Hematopoietic multipotent progenitor cell (in vitro differentiated cells): Measurements from ENCODE around the gene ASIC3. TPM values are rescaled to one million over a fixed set of nuclear protein-coding genes. Genes with fewer than 3 reads are reported as not detected.
"Not testable (repeated sequence)": the region's sequence is repeated elsewhere in the genome, so short reads cannot be mapped to it uniquely, and the experiment has no call there.

Experiments
- DNase-seq, 3 donors: peaks; one replicate each; pipeline ENCODE4 v3.0.0-alpha.2; 2011 to 2015; ENCODE audit warnings: low read depth in 2 of 3, low spot score in 2 of 3
- total RNA-seq: library from RNA; depleted of rRNA; stranded (reverse); fragments of >200 nt; gene quantifications from one replicate; pipeline ENCODE4 v1.2.3, GENCODE V29; 2012

The ASIC3 gene
- total RNA-seq, 1 donor, result 0.54 TPM

DNA sequence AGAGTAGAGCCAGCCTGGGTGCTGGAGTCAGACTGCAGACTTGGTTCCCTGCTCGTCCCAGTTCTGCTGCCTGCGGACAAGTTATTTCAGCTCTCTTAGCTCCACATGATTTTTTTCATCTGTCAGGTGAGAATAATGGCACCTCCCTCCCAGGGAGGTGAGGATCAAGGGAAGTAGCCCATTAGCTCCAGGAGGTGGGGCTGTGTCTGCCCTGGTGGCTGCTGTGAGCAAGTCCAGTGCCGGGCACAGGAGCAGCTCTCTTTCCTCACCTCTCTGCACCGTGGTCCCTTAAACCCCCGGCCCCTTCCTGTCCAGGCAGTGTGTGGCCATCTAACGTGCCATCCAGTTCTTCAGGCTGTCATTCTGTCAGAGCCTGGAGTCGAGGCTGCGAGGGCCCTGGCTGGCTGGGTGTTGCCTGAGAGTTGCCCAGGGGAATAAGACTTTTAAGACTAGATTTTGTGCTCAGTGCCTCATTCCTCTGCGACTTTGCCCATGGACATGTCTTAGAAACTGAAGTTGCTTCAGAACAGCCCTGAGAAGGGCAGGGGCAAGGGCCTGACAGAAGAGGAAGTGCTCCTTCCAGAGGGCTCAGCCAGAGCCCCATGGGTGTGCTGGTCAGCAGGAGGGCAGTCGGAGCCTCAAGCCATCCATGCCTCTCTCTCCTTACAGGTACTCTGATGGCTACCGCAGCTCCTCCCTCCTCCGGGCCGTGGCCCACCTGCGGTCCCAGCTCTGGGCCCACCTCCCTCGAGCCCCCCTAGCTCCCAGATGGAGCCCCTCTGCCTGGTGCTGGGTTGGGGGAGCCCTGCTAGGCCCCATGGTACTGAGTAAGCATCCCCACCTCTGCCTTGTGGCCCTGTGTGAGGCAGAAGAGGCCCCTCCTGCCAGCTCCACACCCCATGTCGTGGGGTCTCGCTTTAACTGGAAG is 15.1 kb upstream of the ASIC3 start:
- no peak for DNase-seq

DNA sequence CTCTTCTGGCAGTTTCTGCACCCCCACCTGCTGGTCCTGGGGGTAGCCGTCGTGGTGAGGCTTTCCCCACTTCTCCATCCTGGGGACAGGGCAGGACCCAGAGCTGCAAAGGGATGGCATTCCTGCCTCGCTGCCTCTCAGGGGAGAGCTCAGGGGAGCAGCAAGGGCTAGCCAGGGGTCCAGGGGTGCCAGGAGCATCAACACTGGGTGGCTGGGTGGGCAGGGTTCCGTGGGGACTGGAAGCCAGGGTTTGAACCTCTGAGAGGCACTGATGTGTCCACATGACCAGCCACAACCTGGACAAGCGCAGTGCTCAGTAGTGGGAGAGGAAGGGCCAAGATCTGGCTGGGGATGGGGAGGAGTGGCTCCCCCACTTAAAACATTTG is 14.5 kb upstream of the ASIC3 start:
- no peak for DNase-seq

DNA sequence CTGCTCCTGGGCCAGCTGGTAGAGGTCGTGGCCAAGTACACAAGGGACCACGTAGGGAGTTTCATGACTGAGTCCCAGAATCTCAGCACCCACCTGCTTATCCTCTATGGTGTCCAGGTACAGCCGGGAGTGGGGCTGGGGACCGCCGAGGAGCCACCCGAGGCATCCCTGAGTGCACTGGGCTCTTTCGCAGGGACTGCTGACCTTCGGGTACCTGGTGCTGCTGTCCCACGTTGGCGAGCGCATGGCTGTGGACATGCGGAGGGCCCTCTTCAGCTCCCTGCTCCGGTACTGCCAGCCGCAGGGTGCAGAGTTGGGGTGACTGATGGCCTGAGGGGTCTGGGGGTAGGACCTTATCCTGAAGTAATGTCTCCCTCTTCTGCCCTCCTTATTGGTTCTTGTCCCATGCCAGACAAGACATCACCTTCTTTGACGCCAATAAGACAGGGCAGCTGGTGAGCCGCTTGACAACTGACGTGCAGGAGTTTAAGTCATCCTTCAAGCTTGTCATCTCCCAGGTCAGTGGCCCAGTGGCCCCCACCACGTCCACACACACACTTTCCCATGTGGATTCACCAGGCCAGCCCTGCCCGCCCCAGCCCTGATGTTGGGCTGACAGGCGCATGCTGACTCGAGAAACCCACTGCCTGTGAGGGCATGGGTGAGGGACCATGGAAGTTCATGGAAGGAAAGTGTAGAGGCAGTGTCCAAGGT is 13.9 kb upstream of the ASIC3 start:
- DNase-seq, result no peak

DNA sequence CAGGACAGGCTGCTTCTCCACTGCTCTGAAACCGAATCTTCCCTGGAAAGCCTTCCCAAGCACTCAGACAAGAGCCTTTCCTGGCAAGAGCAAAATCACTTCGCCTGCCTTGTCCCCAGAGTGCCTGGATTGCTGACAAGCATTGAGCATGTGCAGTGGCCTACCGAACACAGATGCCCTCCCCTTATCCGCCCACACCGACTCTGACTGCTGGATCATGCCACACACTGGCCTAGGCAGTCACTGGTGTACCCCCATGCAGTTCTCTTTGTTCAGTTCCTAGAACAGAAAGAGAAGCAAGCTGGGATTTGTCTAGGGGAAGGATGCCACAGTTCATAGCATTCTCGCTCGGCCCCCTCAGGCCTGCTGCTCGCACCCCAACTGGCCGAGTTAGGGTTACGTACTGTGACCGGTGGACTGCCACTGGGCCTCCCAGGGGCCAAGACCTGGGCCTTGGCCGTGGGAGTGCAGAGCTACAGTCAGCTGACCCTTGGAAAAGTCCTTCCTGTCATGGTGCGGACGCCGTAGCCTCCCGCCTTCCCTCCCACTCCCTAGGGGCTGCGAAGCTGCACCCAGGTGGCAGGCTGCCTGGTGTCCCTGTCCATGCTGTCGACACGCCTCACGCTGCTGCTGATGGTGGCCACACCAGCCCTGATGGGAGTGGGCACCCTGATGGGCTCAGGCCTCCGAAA is 13.2 kb upstream of the ASIC3 start:
- DNase-seq, result no peak

DNA sequence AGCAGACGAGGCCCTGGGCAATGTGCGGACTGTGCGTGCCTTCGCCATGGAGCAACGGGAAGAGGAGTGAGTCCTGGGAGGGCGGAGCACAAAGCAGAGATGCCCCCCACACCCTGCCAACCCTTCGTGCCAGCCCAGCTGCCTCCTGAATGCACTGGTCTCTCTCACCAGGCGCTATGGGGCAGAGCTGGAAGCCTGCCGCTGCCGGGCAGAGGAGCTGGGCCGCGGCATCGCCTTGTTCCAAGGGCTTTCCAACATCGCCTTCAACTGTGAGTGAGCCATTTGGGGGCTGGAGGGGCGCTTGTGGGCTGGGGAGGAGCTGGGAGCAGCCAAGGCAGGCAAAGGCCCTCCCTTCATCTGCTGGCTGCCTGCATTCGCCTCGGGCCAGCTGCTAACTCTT is 12.4 kb upstream of the ASIC3 start:
- DNase-seq, result no peak

DNA sequence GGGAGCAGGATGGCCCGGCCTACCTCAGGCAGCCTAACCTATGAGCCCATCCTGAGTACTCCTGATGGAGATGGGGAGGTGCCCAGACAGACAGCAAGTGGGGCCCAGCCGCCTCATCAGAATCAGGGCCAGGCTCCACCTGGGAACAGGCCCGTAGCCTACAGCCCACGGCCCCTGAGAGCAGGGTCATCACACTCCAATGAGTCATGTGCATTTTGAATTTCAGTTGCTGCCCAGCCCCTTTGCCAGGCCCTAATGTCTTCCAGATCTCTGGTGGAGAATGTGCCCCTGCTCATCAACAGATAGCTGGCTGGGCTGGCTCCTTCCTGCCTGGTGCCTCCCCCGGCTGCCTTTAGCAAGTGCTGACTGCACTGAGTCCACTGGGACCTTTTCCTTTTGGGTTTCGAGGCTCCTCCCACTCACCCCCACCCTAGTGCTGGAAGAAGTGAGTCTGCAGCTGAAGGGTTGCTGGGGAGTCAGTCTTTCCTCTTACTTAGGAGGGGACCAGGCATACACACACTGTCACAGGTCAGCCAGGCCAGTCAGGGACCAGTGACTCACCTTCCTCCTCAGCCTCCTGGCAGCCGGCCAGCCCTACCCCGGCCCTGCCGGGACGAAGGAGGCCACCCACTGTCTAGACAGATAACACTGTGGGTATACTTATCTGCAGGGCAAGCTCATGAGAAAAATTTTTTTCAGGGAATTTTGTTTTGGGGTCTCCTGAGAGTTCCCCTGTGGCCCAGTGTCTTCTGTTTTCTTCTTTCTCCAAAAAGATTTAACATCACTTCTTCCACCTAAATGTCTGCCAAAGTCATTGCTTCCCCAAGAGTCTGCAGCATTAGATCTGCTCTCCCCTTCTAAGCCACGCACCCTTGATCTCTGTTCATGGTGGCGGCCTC is 9.1 kb upstream of the ASIC3 start:
- peak in 2 of 3 donors; percentile 77 to 90 for DNase-seq

DNA sequence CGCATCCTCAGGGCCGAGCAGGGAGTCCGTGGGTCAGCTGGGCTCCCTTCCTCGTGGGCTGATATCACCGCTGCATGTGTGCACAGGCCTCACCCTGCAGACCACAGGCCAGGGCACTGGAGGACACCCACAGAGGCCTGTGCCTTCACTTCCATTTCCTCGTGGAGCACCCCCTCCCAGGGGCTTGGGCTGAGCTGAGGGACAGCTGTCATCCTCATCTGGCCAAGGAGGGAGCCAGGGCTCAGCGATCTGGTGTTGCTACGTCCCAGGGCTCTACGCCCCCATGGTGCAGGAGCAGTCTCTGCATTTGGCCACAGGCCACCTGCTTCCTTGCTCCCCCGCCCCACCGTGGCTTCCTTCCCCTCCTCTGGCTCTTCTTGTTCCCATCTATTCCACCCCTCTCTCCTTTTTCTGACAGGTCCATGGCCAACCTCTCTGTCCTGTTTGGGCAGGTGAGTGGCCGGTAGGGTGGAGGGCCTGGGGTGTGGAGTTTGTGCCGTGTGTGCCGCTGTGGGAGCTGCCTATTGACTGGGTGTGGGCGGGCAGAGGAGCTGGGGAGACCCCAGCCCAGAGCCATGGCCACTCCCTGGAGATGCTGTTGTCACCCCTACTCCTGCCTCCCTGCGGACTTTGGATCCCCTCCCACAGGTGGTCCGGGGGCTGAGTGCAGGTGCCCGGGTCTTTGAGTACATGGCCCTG is 8.3 kb upstream of the ASIC3 start:
- DNase-seq, result peak in 1 of 3 donors; percentile 22

DNA sequence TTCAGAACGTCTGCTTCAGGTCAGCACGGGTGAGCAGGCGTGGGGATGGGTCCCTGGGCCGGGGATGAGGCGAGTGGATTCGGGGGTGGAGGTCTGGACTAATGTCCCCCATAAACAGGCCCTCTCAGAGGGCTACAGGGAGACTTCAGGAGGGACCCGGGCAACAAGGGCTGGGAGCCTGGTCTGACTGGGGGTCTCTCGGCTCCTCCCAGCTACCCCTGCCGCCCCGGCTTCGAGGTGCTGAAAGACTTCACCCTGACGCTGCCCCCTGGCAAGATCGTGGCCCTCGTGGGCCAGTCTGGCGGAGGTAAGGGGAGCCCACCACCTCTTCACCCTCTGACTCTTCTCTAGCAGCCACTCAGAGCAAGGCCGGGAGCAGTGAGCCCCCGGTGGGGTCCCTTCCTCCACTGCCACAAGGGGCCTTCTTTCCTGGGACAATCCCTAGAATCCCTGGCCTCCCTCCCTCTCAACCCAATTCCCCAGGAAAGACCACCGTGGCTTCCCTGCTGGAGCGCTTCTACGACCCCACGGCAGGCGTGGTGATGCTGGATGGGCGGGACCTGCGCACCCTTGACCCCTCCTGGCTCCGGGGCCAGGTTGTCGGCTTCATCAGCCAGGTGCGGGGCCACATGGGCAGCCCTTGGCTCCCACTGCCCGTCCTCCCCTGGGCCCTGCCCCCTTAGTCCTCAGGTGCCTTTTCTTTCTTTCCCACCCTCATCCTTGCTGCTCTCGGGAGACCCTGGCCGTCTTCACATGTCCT is 7.5 kb upstream of the ASIC3 start:
- DNase-seq, result no peak

DNA sequence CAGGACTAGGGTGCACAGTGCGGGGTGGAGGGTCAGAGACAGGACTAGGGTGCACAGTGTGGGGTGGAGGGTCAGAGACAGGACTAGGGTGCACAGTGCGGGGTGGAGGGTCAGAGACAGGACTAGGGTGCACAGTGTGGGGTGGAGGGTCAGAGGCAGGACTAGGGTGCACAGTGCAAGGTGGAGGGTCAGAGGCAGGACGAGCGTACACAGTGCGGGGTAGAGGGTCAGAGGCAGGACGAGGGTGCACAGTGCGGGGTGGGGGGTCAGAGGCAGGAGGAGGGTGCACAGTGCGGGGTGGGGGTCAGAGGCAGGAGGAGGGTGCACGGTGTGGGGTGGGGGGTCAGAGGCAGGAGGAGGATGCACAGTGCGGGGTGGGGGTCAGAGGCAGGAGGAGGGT is 4.9 kb upstream of the ASIC3 start:
- not testable (repeated sequence) for DNase-seq

DNA sequence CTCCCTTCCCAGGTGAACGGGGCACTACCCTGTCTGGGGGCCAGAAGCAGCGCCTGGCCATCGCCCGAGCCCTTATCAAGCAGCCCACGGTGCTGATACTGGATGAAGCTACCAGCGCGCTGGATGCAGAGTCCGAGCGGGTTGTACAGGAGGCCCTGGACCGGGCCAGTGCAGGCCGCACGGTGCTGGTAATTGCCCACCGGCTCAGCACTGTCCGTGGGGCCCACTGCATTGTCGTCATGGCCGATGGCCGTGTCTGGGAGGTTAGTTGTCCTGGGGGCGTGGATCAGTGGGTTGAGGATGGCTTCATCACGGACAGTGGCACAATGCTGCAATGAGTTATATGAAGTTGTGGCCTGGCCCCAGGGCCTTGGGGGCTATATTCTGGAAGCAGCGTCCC is 4.4 kb upstream of the ASIC3 start:
- no peak for DNase-seq

DNA sequence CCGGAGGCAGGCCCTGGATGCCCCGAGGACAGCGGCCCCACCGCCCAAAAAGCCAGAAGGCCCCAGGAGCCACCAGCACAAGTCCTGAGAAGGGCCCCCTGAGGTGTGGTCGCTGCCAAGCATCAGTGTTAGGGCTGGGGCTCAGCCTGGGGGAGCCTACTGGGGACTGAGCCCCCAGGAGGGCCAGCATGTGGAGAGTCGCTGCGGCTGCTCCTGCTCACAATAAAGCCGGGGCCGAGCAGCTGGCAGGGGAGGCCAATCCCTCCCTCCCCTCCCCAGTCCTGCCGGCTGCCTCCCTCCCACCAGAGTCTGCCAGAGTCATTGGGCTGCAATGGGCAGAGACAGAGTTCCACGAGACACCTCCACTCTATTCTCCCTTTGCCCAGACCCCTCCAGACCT is 3.1 kb upstream of the ASIC3 start:
- DNase-seq, result no peak

DNA sequence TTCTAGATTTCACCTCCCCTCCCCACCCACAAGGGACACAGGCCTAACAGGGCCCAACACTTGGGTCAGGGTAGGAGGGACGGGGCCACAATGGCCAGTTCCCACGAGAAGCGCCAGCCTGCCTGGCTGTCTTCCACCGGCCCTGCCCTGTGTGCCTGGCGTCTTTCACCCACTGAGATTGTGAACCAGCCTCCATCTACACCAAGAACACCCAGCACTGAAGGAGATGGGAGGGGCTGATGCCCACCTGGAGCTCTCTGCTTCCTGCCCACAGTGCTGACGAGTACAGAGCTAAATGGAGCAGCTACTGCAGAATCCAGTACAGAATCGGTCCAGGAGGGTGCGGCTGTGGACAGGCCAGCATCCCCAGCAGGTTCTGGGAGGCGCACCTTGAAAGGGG is 2.4 kb upstream of the ASIC3 start:
- no peak for DNase-seq

DNA sequence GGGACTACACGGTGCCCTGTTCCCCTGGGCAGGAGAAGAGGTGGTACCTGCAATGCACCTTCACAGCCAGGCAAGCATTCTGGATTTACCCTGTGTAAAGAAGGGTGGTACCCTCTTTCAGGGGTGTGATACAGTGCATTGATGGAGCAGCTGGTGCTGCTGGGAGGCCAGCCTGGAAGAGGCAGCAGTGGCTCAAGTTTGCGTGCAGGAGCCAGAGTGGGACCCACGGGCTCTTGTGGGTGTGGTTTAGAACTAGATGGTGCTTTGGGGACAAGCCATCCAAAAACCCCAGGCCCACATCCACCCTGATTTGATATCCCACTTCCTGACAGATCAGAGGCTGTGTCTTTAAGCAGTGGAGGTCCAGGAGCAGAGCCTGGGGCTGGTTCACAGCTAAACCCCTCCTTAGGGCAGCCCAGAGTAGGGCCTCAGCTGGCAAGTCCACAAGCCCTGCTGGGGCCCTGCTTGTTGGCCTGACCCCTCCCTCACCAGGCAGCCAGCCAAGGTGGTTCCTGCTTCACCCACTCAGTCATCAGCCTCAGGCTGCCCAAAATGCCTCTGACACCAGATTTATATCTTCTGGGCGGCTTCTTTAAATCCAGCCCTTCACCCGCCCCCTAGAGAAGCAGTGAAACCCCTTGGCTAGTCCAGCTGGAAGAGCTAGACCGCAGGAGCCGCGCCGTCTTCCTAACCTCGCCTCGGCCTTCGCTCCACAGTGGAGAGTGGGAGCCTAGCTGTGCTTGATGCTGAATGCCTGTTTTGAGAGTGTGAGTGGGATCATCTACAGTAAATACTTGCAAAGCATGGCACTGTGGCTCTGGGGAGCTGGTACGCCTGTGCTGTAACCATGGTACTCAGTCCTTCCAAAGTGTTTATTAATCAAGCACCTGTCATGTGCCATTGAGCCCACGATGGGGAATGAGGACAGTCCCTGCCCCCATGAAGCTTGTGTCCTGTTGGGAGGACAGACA is 1.4 kb upstream of the ASIC3 start:
- peak in 2 of 3 donors; percentile 59 to 78 for DNase-seq

DNA sequence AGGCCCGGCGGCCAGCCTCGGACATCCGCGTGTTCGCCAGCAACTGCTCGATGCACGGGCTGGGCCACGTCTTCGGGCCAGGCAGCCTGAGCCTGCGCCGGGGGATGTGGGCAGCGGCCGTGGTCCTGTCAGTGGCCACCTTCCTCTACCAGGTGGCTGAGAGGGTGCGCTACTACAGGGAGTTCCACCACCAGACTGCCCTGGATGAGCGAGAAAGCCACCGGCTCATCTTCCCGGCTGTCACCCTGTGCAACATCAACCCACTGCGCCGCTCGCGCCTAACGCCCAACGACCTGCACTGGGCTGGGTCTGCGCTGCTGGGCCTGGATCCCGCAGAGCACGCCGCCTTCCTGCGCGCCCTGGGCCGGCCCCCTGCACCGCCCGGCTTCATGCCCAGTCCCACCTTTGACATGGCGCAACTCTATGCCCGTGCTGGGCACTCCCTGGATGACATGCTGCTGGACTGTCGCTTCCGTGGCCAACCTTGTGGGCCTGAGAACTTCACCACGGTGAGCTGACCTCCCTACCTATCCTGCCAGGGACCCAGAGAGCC is 656 bp downstream of the ASIC3 start:
- no peak for DNase-seq

DNA sequence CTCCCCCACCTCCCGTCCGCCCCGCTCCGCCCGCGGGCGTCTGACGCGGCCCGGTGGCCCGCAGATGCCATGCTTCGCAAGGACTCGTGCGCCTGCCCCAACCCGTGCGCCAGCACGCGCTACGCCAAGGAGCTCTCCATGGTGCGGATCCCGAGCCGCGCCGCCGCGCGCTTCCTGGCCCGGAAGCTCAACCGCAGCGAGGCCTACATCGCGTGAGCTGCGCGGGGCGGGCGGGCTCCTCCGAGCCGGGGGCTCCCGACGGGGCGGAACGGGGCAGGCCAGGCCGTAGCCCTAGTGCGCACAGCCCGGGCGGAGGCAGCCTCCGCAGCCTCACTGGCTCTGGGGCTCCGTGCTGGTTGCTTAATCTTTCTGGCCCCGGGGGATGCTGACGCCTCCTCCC is 2.8 kb downstream of the ASIC3 start:
- DNase-seq, result peak; percentile 43 to 88 (median 78)

DNA sequence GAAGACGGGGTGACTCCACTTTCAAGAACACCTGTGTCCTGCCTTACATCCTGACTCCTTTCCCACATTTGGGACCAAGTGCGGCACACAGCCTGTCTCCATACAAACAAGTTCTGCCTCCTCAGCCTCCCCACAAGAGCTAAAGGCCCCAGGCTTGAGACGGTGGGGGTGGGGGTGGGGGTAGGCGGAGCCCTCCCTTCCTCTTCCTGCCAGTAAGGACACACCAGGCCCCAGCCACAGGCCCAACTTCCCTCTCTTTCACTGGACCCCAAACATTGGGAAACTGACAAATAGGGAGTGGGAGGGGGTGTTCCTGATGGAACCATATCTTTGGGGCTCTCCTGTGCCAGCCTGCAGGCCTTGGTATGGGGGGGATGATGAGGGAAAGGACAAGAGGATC is 4.8 kb downstream of the ASIC3 start:
- no peak for DNase-seq

DNA sequence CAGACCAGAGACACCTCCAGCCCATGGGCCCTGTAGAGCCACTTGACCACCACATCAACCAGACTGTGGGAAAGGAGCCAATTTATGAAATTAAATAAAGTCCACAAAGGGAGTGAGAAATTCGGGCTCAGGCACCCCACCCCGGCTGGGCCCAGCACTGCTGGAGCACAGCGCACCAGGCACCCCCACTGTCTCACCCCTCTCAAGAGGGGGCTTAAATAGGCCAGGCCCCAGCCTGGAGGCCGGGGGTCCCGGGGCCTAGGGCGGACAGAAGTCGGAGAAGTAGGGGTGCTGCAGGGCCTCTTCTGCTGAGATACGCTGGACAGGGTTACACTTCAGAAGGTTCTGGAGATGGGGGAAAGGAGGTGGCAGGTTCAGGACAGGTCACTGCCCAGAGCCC is 5.4 kb downstream of the ASIC3 start:
- DNase-seq, result no peak

DNA sequence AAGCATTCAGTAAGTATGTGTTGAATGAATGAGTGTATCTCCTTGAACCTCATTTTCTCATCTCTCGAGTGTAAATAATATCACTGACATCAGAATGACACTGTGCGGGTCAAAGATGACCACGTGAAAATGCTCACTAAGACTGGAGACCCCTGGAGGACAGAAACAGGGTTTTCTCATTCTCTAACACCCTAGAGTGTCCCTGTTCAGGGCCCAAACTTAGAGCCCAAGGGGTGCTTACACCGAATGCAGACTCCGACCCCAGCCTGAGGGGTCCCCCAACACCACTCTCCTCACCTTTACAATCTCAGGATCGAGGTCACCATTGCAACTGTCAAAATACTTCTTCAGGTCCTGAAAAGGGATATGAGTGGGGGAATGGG is 7.9 kb downstream of the ASIC3 start:
- DNase-seq, result no peak
